HepG2 (cell line): ENCODE measurements around the gene EPB41L1. TPM values are rescaled to one million over a fixed set of nuclear protein-coding genes. Genes with fewer than 3 reads are reported as not detected.

ENCODE experiments used
- BRCA1 ChIP-seq: sonication (generic); formaldehyde crosslinking; IDR thresholded peaks from 2 replicates; pipeline ENCODE4 v1.4.0; 2020; ENCODE audit warnings: missing genetic modification reagents
- CREB3 ChIP-seq: sonication (generic); formaldehyde crosslinking; IDR thresholded peaks from 2 replicates; pipeline ENCODE4 v1.5.0; 2020; ENCODE audit warnings: missing genetic modification reagents
- EP300 ChIP-seq, 3 experiments: sonication (generic) in 1 of 3; formaldehyde crosslinking in 1 of 3; IDR thresholded peaks; 2 replicates each; pipeline versions ENCODE4 v1.5.1 to v1.6.1; 2011 to 2020; ENCODE audit warnings: low read depth in 2 of 3, low read length in 2 of 3, borderline replicate concordance in 1 of 3, improper control_type of control experiment in 1 of 3, mild to moderate bottlenecking in 1 of 3, missing genetic modification reagents in 1 of 3, moderate library complexity in 1 of 3
- ETS1 ChIP-seq: sonication (generic); formaldehyde crosslinking; IDR thresholded peaks from 2 replicates; pipeline ENCODE4 v1.4.0; 2020; ENCODE audit warnings: missing genetic modification reagents
- FOSL2 ChIP-seq: sonication (generic); formaldehyde crosslinking; IDR thresholded peaks from 2 replicates; pipeline ENCODE4 v1.4.0; 2020; ENCODE audit warnings: missing genetic modification reagents
- FOXK1 ChIP-seq: sonication (generic); formaldehyde crosslinking; IDR thresholded peaks from 2 replicates; pipeline ENCODE4 v1.4.0; 2020; ENCODE audit warnings: low read depth, missing genetic modification reagents, borderline replicate concordance
- MEF2D ChIP-seq: sonication (generic); formaldehyde crosslinking; IDR thresholded peaks from 2 replicates; pipeline ENCODE4 v1.5.1; 2020; ENCODE audit warnings: mild to moderate bottlenecking, missing genetic modification reagents
- NFAT5 ChIP-seq: sonication (generic); formaldehyde crosslinking; IDR thresholded peaks from 2 replicates; pipeline ENCODE4 v1.4.0; 2020; ENCODE audit warnings: missing genetic modification reagents
- POGZ ChIP-seq: sonication (generic); formaldehyde crosslinking; IDR thresholded peaks from 2 replicates; pipeline ENCODE4 v1.4.0; 2020; ENCODE audit warnings: mild to moderate bottlenecking, missing genetic modification reagents
- POLR2G ChIP-seq: fragments of 200-400 bp; formaldehyde crosslinking; IDR thresholded peaks from 2 replicates; pipeline ENCODE4 v1.6.1; 2018; ENCODE audit warnings: mild to moderate bottlenecking, low read depth, low read length, moderate library complexity
- RARA ChIP-seq: IDR thresholded peaks from 2 replicates; pipeline ENCODE4 v1.6.1; 2016; ENCODE audit warnings: missing genetic modification reagents, missing compliant biosample characterization
- RNF2 ChIP-seq: fragments of 450-650 bp; conservative IDR thresholded peaks from 2 replicates; pipeline ENCODE4 v1.6.1; 2016; ENCODE audit warnings: low read depth
- SAFB2 ChIP-seq: sonication (generic); formaldehyde crosslinking; IDR thresholded peaks from 2 replicates; pipeline ENCODE4 v1.5.1; 2020; ENCODE audit warnings: missing genetic modification reagents, low read depth, mild to moderate bottlenecking, borderline replicate concordance
- ZFP36 ChIP-seq: fragments of 150-350 bp; IDR thresholded peaks from 2 replicates; pipeline ENCODE4 v1.6.1; 2018; ENCODE audit warnings: borderline replicate concordance, low read length, low read depth; ENCODE audit not compliant: partially characterized antibody
- polyA plus RNA-seq, 8 experiments: library from polyadenylated mRNA; depleted of rRNA in 3 of 8; stranded (reverse) in 7 of 8; unstranded in 1 of 8; fragments of >200 nt; fragmentation: Illumina TruSeq in 4 of 8; extraction: Trizol in 4 of 8; gene quantifications; 2 replicates each; pipeline versions ENCODE4 v1.2.1 to v1.2.3, GENCODE V29; 2011 to 2016; ENCODE audit warnings: low read depth in 4 of 8, missing spikeins in 1 of 8, mixed read lengths in 1 of 8; ENCODE audit not compliant: insufficient read depth in 1 of 8
- total RNA-seq, 5 experiments: library from RNA; depleted of rRNA; stranded (reverse); fragments of >200 nt; fragmentation: Illumina TruSeq; extraction: Trizol; gene quantifications; 2 replicates each; pipeline ENCODE4 v1.2.3, GENCODE V29; 2016; ENCODE audit warnings: low read depth in 1 of 5
- TF ChIP-seq, protein P1 (sequence below): fragments of 450-650 bp; IDR thresholded peaks from 2 replicates; pipeline ENCODE4 v1.6.1; 2017; ENCODE audit warnings: mild to moderate bottlenecking
- TF ChIP-seq, protein P2 (sequence below): sonication (generic); formaldehyde crosslinking; IDR thresholded peaks from 2 replicates; pipeline ENCODE4 v1.4.0; 2020; ENCODE audit warnings: mild to moderate bottlenecking, missing genetic modification reagents
- TF ChIP-seq, protein P3 (sequence below): IDR thresholded peaks from 2 replicates; pipeline ENCODE4 v1.6.1; 2012; ENCODE audit warnings: inconsistent platforms

EPB41L1 gene
- total and polyA plus RNA-seq, 2 of the 13 experiments (the other 11 are each of a cell fraction or from before 2014, with no cell fraction given): 16.7 to 39.0 TPM

- TF ChIP-seq NFAT5 (peak; percentile 56; the same call in 1 of the 2 replicates), SAFB2 (CRISPR knock-in tag) (peak; percentile 38; the same call in 1 of the 2 replicates), BRCA1 (CRISPR knock-in tag) (peak; percentile 40; the same call in 1 of the 2 replicates), POGZ (CRISPR knock-in tag) (peak; percentile 100), FOXK1 (CRISPR knock-in tag) (peak; percentile 96), EP300 (IDR thresholded peaks at IDR 0.05; ENCODE audit: low read depth in 2 of 2, low read length in 2 of 2) (peak in 1 of 2 experiments; percentile 60; a peak in 1 of 4 replicates), EP300 (CRISPR knock-in tag; IDR thresholded peaks at IDR 0.05; ENCODE audit: borderline replicate concordance) (peak; percentile 75), FOSL2 (CRISPR knock-in tag) (peak; percentile 85), RARA (peak; percentile 49), CREB3 (no peak), MEF2D (peak; percentile 95), POLR2G (peak; percentile 98), ZFP36 (no peak), RNF2 (peak; percentile 86), ETS1 (CRISPR knock-in tag) (0 out of 2 replicates have a peak, but pooled peaks have one; percentile 8)
- TF ChIP-seq, protein P1, sequence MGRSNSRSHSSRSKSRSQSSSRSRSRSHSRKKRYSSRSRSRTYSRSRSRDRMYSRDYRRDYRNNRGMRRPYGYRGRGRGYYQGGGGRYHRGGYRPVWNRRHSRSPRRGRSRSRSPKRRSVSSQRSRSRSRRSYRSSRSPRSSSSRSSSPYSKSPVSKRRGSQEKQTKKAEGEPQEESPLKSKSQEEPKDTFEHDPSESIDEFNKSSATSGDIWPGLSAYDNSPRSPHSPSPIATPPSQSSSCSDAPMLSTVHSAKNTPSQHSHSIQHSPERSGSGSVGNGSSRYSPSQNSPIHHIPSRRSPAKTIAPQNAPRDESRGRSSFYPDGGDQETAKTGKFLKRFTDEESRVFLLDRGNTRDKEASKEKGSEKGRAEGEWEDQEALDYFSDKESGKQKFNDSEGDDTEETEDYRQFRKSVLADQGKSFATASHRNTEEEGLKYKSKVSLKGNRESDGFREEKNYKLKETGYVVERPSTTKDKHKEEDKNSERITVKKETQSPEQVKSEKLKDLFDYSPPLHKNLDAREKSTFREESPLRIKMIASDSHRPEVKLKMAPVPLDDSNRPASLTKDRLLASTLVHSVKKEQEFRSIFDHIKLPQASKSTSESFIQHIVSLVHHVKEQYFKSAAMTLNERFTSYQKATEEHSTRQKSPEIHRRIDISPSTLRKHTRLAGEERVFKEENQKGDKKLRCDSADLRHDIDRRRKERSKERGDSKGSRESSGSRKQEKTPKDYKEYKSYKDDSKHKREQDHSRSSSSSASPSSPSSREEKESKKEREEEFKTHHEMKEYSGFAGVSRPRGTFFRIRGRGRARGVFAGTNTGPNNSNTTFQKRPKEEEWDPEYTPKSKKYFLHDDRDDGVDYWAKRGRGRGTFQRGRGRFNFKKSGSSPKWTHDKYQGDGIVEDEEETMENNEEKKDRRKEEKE: no peak
- TF ChIP-seq, protein P2, sequence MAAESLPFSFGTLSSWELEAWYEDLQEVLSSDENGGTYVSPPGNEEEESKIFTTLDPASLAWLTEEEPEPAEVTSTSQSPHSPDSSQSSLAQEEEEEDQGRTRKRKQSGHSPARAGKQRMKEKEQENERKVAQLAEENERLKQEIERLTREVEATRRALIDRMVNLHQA: no peak
- TF ChIP-seq, protein P3, sequence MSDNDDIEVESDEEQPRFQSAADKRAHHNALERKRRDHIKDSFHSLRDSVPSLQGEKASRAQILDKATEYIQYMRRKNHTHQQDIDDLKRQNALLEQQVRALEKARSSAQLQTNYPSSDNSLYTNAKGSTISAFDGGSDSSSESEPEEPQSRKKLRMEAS: peak; percentile 95
Measured at GRCh38 chr20:36235892-36236785, 81.6 kb downstream of the EPB41L1 start, which contains the start of gene AAR2 (continued).
